GM12878 (cell line): ENCODE data around the gene TRABD. TPM values are rescaled to one million over a fixed set of nuclear protein-coding genes. Genes with fewer than 3 reads are reported as not detected.

Experiments used
- ATAC-seq: fragments of 200-7000 bp; cut with Tn5 transposase; 3 replicates; pipeline ENCODE4 v1.9.1; 2020; ENCODE audit warnings: mild to moderate bottlenecking, moderate library complexity
- BruUV-seq: library from RNA; stranded (reverse); fragments of 400-500 nt; replicated peaks from 2 replicates; lab custom pipeline; 2021; lab: Mats Ljungman, UMichigan
- CTCF ChIA-PET: fragments of 300-600 bp; sonication (Branson Sonifier 250); formaldehyde crosslinking; extraction: SDS; loops from one replicate; lab custom pipeline; 2021; ENCODE audit warnings: inconsistent platforms; lab: Yijun Ruan, JAX
- POLR2A ChIA-PET: fragments of 350-600 bp; formaldehyde crosslinking; extraction: SDS; loops from one replicate; lab custom pipeline; 2021; ENCODE audit warnings: inconsistent platforms; lab: Charles Lee
- RAD21 ChIA-PET: fragments of 300-600 bp; sonication (Branson Sonifier 250); formaldehyde crosslinking; loops from one replicate; lab custom pipeline; 2023; ENCODE audit warnings: antibody characterized with exemption; ENCODE audit not compliant: unreplicated experiment; lab: Charles Lee
- SMC1A ChIA-PET: fragments of 300-600 bp; sonication (Branson Sonifier 250); formaldehyde crosslinking; loops from one replicate; lab custom pipeline; 2023; ENCODE audit not compliant: unreplicated experiment, uncharacterized antibody; lab: Charles Lee
- DNase-seq: peaks from one replicate; pipeline ENCODE4 v3.0.0-alpha.2; 2011; ENCODE audit warnings: low read depth, low spot score
- FAIRE-seq: peaks from 3 replicates; lab custom pipeline; 2011; peaks lifted over from hg19 to GRCh38; lab: Jason Lieb, UNC
- H2AFZ ChIP-seq: 2 replicates; pipeline ENCODE4 v1.6.0; 2011; ENCODE audit warnings: low read depth, low read length, control low read depth; ENCODE audit not compliant: control insufficient read depth
- H3K27ac ChIP-seq: 2 replicates; pipeline ENCODE4 v1.5.1; 2011; ENCODE audit warnings: control low read depth; ENCODE audit not compliant: control insufficient read depth, insufficient read depth
- H3K27me3 ChIP-seq, 2 experiments: replicated peaks in 1 of 2; 2 replicates each; pipeline versions ENCODE4 v1.6.0 to v1.6.1; 2011; ENCODE audit warnings: low read length in 1 of 2; ENCODE audit not compliant: control insufficient read depth in 2 of 2, insufficient read depth in 2 of 2
- H3K36me3 ChIP-seq, 2 experiments: 2 replicates each; pipeline ENCODE4 v1.5.1; 2011; ENCODE audit warnings: low read length in 1 of 2; ENCODE audit not compliant: control insufficient read depth in 2 of 2, insufficient read depth in 2 of 2
- H3K4me1 ChIP-seq: 2 replicates; pipeline ENCODE4 v1.6.1; 2011; ENCODE audit warnings: mild to moderate bottlenecking, low read length, moderate library complexity, mixed read lengths; ENCODE audit not compliant: control insufficient read depth, insufficient read depth
- H3K4me2 ChIP-seq: 2 replicates; pipeline ENCODE4 v1.6.0; 2011; ENCODE audit warnings: control low read depth; ENCODE audit not compliant: control insufficient read depth, insufficient read depth
- H3K4me3 ChIP-seq: fragments of 200-600 bp; sonication (generic); 2 replicates; pipeline ENCODE4 v1.5.1; 2016
- H3K79me2 ChIP-seq: 2 replicates; pipeline ENCODE4 v1.6.0; 2011; ENCODE audit warnings: low read length; ENCODE audit not compliant: control insufficient read depth, insufficient read depth
- H3K9ac ChIP-seq: 2 replicates; pipeline ENCODE4 v1.8.0; 2011; ENCODE audit warnings: low read length, control low read depth, mixed read lengths; ENCODE audit not compliant: control insufficient read depth, insufficient read depth
- H3K9me3 ChIP-seq: replicated peaks from 3 replicates; pipeline ENCODE4 v1.5.1; 2011; ENCODE audit warnings: mild to moderate bottlenecking, low read length; ENCODE audit not compliant: control insufficient read depth, insufficient read depth
- H4K20me1 ChIP-seq: 2 replicates; pipeline ENCODE4 v1.6.0; 2011; ENCODE audit not compliant: control insufficient read depth, insufficient read depth
- BACH1 ChIP-seq: fragments of 450-650 bp; IDR thresholded peaks from 2 replicates; pipeline ENCODE4 v1.6.1; 2017; ENCODE audit warnings: mild to moderate bottlenecking, borderline replicate concordance
- HCFC1 ChIP-seq: fragments of 150-350 bp; IDR thresholded peaks from 2 replicates; pipeline ENCODE4 v1.6.1; 2014; ENCODE audit warnings: low read length
- KAT2A ChIP-seq: conservative IDR thresholded peaks from 2 replicates; pipeline ENCODE4 v1.6.1; 2011; ENCODE audit warnings: low read depth, low read length; ENCODE audit not compliant: control insufficient read depth
- MEF2A ChIP-seq: IDR thresholded peaks from 2 replicates; pipeline ENCODE4 v1.6.1; 2011; ENCODE audit warnings: low read depth, mild to moderate bottlenecking, low read length, moderate library complexity; ENCODE audit not compliant: insufficient read depth
- MXI1 ChIP-seq: fragments of 150-350 bp; IDR thresholded peaks from 2 replicates; pipeline ENCODE4 v1.6.1; 2011; ENCODE audit warnings: low read depth, mild to moderate bottlenecking, inconsistent platforms, low read length, improper control_type of control experiment
- NR2F1 ChIP-seq: fragments of 450-650 bp; conservative IDR thresholded peaks from 2 replicates; pipeline ENCODE4 v1.6.1; 2017; ENCODE audit warnings: mild to moderate bottlenecking
- ZBED1 ChIP-seq: IDR thresholded peaks from 2 replicates; pipeline ENCODE4 v1.6.1; 2016; ENCODE audit warnings: borderline replicate concordance
- WGBS: methylation state at CpG from one replicate; pipeline ENCODE4 v1.1.6; 2016; ENCODE audit warnings: low lambda C conversion rate; ENCODE audit not compliant: insufficient replicate concordance, insufficient coverage; ENCODE audit errors: missing lambda C conversion rate; 5-methylcytosine and 5-hydroxymethylcytosine counted together
- in situ Hi-C: fragments of 300-500 bp; cut with MboI; formaldehyde crosslinking; loops from 9 replicates; pipeline ENCODE4 v1.14.3; 2018; ENCODE audit warnings: mixed read lengths
- intact Hi-C: fragments of 100-400 bp; cut with micrococcal nuclease; formaldehyde crosslinking; loops from one replicate; pipeline ENCODE4 v1.14.2; 2022; ENCODE audit not compliant: unreplicated experiment
- polyA plus RNA-seq, 11 experiments: library from polyadenylated mRNA; depleted of rRNA in 4 of 11; unstranded in 6 of 11; stranded (reverse) in 5 of 11; fragments of >200 nt; fragmentation: Nextera tagmentation in 4 of 11; fragmentation: Illumina TruSeq in 1 of 11; extraction: Ambion mirVana in 4 of 11; extraction: Trizol in 1 of 11; gene quantifications; 1 replicate in 1 of 11; 2 replicates in 10 of 11; pipeline versions ENCODE4 v1.2.1 to v1.2.3, GENCODE V29; 2011 to 2016; ENCODE audit warnings: inconsistent platforms in 2 of 11, missing spikeins in 2 of 11, low read depth in 1 of 11
- total RNA-seq, 4 experiments: library from RNA; depleted of rRNA in 3 of 4; stranded (reverse); fragments of >200 nt in 3 of 4; fragmentation: Illumina TruSeq in 1 of 4; extraction: Trizol in 1 of 4; gene quantifications; 2 replicates each; pipeline versions ENCODE4 v1.2.1 to v1.2.3, GENCODE V29; 2013 to 2021
- TF ChIP-seq, protein P1 (sequence below): IDR thresholded peaks from 2 replicates; pipeline ENCODE4 v1.6.1; 2011; ENCODE audit warnings: low read depth, mild to moderate bottlenecking, low read length, moderate library complexity, borderline replicate concordance; ENCODE audit errors: extremely low read depth
- TF ChIP-seq, protein P2 (sequence below): fragments of 450-650 bp; IDR thresholded peaks from 2 replicates; pipeline ENCODE4 v1.6.1; 2017; ENCODE audit warnings: borderline replicate concordance

Gene TRABD
- total and polyA plus RNA-seq, 10 of the 15 experiments (the other 5 are each of a cell fraction or from before 2014, with no cell fraction given): 0.43 to 116 (median 58.1) TPM

DNA sequence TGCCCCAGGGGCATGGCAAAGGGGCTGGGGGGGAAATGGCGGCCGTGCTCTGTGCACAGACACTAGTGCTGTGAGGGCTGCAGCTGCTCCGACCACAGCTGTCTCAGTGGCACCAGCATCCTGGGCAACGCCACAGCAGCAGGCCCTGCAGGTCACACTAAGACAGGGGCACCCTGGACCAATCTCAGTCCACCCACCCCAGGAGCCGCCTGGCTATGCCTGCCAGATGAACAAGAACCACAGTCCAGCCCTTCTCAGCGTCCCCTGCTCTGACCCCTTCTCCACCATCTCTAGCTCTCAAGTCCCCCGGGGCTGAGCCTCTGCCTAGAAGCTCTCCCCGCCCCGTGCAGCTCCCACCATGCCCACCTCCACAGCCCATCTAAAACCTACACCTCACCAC is 42.7 kb downstream of the TRABD start:
- RAD21 ChIA-PET: interaction anchor here (1.0 kb wide), 1 partner anchor 80 kb away, joined by 3 read pairs; no protein-coding TSS in a partner anchor
- no peak for DNase-seq
- Histone ChIP-seq H4K20me1 (no peaks in the 10 kb centered on the region), H3K4me1 (no peaks in the 10 kb centered on the region), H3K27ac (no peak overlapping the region), H3K36me3 (peaks cover 3 to 18% of the 10 kb centered on the region in 2 experiments; a peak in 3 of 4 replicates), H3K9ac (no peak overlapping the region), H3K4me3 (no peak overlapping the region), H3K9me3 (no peaks in the 10 kb centered on the region), H3K27me3 (no peaks in the 10 kb centered on the region)
- SMC1A ChIA-PET: no interaction called here
- no peak for ATAC-seq
- in situ Hi-C loops (no loop called here), intact Hi-C loops (no loop called here)
- WGBS: 88% methylated on average over 9 of the region's 9 CpGs
- no TSS peak for BruUV-seq
- no peak for FAIRE-seq
- POLR2A ChIA-PET: interaction anchor here (0.5 to 0.6 kb wide), 2 partner anchors 66 to 68 kb away, joined by 3 read pairs; no protein-coding TSS in a partner anchor
- TF ChIP-seq ZBED1 (no peak), NR2F1 (no peak), KAT2A (no peak), MXI1 (no peak), MEF2A (no peak), BACH1 (no peak), HCFC1 (no peak)
- TF ChIP-seq, protein P1, sequence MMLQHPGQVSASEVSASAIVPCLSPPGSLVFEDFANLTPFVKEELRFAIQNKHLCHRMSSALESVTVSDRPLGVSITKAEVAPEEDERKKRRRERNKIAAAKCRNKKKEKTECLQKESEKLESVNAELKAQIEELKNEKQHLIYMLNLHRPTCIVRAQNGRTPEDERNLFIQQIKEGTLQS: no peak
- TF ChIP-seq, protein P2, sequence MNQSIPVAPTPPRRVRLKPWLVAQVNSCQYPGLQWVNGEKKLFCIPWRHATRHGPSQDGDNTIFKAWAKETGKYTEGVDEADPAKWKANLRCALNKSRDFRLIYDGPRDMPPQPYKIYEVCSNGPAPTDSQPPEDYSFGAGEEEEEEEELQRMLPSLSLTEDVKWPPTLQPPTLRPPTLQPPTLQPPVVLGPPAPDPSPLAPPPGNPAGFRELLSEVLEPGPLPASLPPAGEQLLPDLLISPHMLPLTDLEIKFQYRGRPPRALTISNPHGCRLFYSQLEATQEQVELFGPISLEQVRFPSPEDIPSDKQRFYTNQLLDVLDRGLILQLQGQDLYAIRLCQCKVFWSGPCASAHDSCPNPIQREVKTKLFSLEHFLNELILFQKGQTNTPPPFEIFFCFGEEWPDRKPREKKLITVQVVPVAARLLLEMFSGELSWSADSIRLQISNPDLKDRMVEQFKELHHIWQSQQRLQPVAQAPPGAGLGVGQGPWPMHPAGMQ: no peak
- TF ChIP-seq, all 136 proteins: peak for 0
- no peaks in the 10 kb centered on the region for H3K79me2 ChIP-seq
- H3K4me2 ChIP-seq: no peak overlapping the region
- CTCF ChIA-PET: no interaction called here
- no peak overlapping the region for H2AFZ ChIP-seq
